WERI-Rb-1 (cell line): ENCODE data around the gene MUC2.

Source experiments
- DNase-seq: peaks from one replicate; pipeline ENCODE4 v3.0.0-alpha.2; 2020
- H3K27ac ChIP-seq: fragments of 250-450 bp; sonication (Bioruptor Pico); 2 replicates; pipeline ENCODE4 v1.5.1; 2020; ENCODE audit warnings: mild to moderate bottlenecking, moderate library complexity
- H3K27me3 ChIP-seq: fragments of 250-450 bp; sonication (Bioruptor Pico); 2 replicates; pipeline ENCODE4 v1.5.1; 2021; ENCODE audit warnings: mild to moderate bottlenecking, low read depth, moderate library complexity; ENCODE audit not compliant: insufficient read depth, severe bottlenecking
- H3K36me3 ChIP-seq: fragments of 250-450 bp; sonication (Bioruptor Pico); 2 replicates; pipeline ENCODE4 v1.5.1; 2020; ENCODE audit warnings: mild to moderate bottlenecking, moderate library complexity
- H3K4me3 ChIP-seq: 2 replicates; pipeline ENCODE4 v1.5.1; 2011; ENCODE audit warnings: low read depth, mild to moderate bottlenecking, control low read depth, low read length
- H3K9me3 ChIP-seq: fragments of 250-450 bp; sonication (Bioruptor Pico); 2 replicates; pipeline ENCODE4 v1.5.1; 2021; ENCODE audit warnings: mild to moderate bottlenecking, moderate library complexity; ENCODE audit not compliant: severe bottlenecking
- CTCF ChIP-seq: IDR thresholded peaks from 2 replicates; pipeline ENCODE4 v1.5.1; 2011; ENCODE audit warnings: low read depth, mild to moderate bottlenecking, control low read depth, inconsistent platforms, low read length

MUC2 gene

GRCh38 chr11:1048375-1049070 lies 26.2 kb upstream of the MUC2 start:
- Histone ChIP-seq H3K4me3 (no peak overlapping the region), H3K36me3 (no peaks in the 10 kb centered on the region), H3K27ac (no peak overlapping the region), H3K9me3 (no peaks in the 10 kb centered on the region), H3K27me3 (no peaks in the 10 kb centered on the region)
- TF ChIP-seq CTCF = peak; percentile 54
- DNase-seq = peak; percentile 47

GRCh38 chr11:1049071-1049405 lies 25.6 kb upstream of the MUC2 start:
- H3K36me3 ChIP-seq = no peaks in the 10 kb centered on the region
- no peak overlapping the region for H3K27ac ChIP-seq
- no peaks in the 10 kb centered on the region for H3K9me3 ChIP-seq
- H3K27me3 ChIP-seq = no peaks in the 10 kb centered on the region
- DNase-seq = no peak
- TF ChIP-seq CTCF = no peak
- no peak overlapping the region for H3K4me3 ChIP-seq

- H3K4me3 ChIP-seq = no peak overlapping the region
- H3K27ac ChIP-seq = no peak overlapping the region
- H3K9me3 ChIP-seq = no peaks in the 10 kb centered on the region
- DNase-seq = peak; percentile 5
- H3K27me3 ChIP-seq = no peaks in the 10 kb centered on the region
- no peaks in the 10 kb centered on the region for H3K36me3 ChIP-seq
- no peak for TF ChIP-seq CTCF
Observed at GRCh38 chr11:1049431-1049891, 25.2 kb upstream of the MUC2 start.

- no peak for DNase-seq
- TF ChIP-seq CTCF = no peak
- Histone ChIP-seq H3K9me3 (no peaks in the 10 kb centered on the region), H3K27me3 (no peaks in the 10 kb centered on the region), H3K4me3 (no peak overlapping the region), H3K36me3 (no peaks in the 10 kb centered on the region), H3K27ac (no peak overlapping the region)
Observed at GRCh38 chr11:1049911-1050580, 24.6 kb upstream of the MUC2 start.

- Histone ChIP-seq H3K9me3 (no peaks in the 10 kb centered on the region), H3K27me3 (no peaks in the 10 kb centered on the region), H3K36me3 (no peaks in the 10 kb centered on the region), H3K4me3 (no peak overlapping the region), H3K27ac (peak overlapping the region; percentile 39)
- DNase-seq = peak; percentile 75
- peak; percentile 99 for TF ChIP-seq CTCF
Observed at GRCh38 chr11:1050581-1051355, 23.9 kb upstream of the MUC2 start.
